ENCODE measurements around the gene PNN. TPM values are rescaled to one million over a fixed set of nuclear protein-coding genes. Genes with fewer than 3 reads are reported as not detected.
"Not testable (repeated sequence)": the region's sequence is repeated elsewhere in the genome, so short reads cannot be mapped to it uniquely, and the experiment has no call there.

PNN gene
- total RNA-seq, 2 experiments from 2014 or later, result 110 to 111 TPM

GRCh38 chr14:39185256-39186049 lies 10.4 kb downstream of the PNN start:
- ATAC-seq (ENCODE audit: poor library complexity) (no peak), DNase-seq (no peak)
- Mint-ChIP-seq H3K36me3 (ENCODE audit: low read depth) (peaks cover 20% of the 10 kb centered on the region), H3K4me3 (no peak overlapping the region), H3K9me3 (no peaks in the 10 kb centered on the region), H3K27me3 (no peaks in the 10 kb centered on the region), H3K27ac (no peak overlapping the region), H3K4me1 (ENCODE audit: low read depth) (peaks cover 16% of the 10 kb centered on the region)
- no peak for TF ChIP-seq CTCF (IDR thresholded peaks at IDR 0.05)
- Histone ChIP-seq H3K4me3 (ENCODE audit: low read length) (no peak overlapping the region), H3K27me3 (ENCODE audit: control insufficient read depth in 1 of 2, insufficient read depth in 2 of 2, low read length in 2 of 2) (no peaks in the 10 kb centered on the region), H3K9me3 (ENCODE audit: control insufficient read depth in 1 of 2, insufficient read depth in 1 of 2, low read length in 2 of 2) (no peaks in the 10 kb centered on the region), H3K27ac (ENCODE audit: low read depth in 1 of 2, low read length in 2 of 2) (no peak overlapping the region), H3K4me1 (ENCODE audit: insufficient read depth, low read length) (peaks cover 3% of the 10 kb centered on the region), H3K36me3 (ENCODE audit: insufficient read depth, low read length) (peaks cover 46% of the 10 kb centered on the region)
- intact Hi-C loops (cut with DNase I, micrococcal nuclease), result no loop called here
- ChIA-PET POLR2A (interaction anchor here (0.6 to 1.6 kb wide), 4 partner anchors 10 to 82 kb away, joined by 3 to 7 read pairs (median 4); partner anchors contain the start of genes PNN and TRAPPC6B), CTCF (no interaction called here)

GRCh38 chr14:39186941-39187525 lies 12.0 kb downstream of the PNN start:
- peaks cover 31% of the 10 kb centered on the region for H3K36me3 ChIP-seq (ENCODE audit: insufficient read depth, low read length)
- H3K4me3 ChIP-seq (ENCODE audit: low read length), result no peak overlapping the region
- no peak overlapping the region for H3K4me3 Mint-ChIP-seq
- POLR2A ChIA-PET, result no interaction called here
- intact Hi-C loops (cut with DNase I, micrococcal nuclease), result no loop called here
- no peak overlapping the region for H3K27ac ChIP-seq (ENCODE audit: low read depth in 1 of 2, low read length in 2 of 2)
- no peaks in the 10 kb centered on the region for H3K9me3 ChIP-seq (ENCODE audit: control insufficient read depth in 1 of 2, insufficient read depth in 1 of 2, low read length in 2 of 2)
- TF ChIP-seq CTCF (IDR thresholded peaks at IDR 0.05), result no peak
- ATAC-seq (ENCODE audit: poor library complexity) (no peak), DNase-seq (no peak)
- no peaks in the 10 kb centered on the region for H3K27me3 Mint-ChIP-seq
- H3K36me3 Mint-ChIP-seq (ENCODE audit: low read depth), result peaks cover 20% of the 10 kb centered on the region
- no peak overlapping the region for H3K27ac Mint-ChIP-seq
- no peaks in the 10 kb centered on the region for H3K9me3 Mint-ChIP-seq
- no peaks in the 10 kb centered on the region for H3K4me1 ChIP-seq (ENCODE audit: insufficient read depth, low read length)
- H3K27me3 ChIP-seq (ENCODE audit: control insufficient read depth in 1 of 2, insufficient read depth in 2 of 2, low read length in 2 of 2), result no peaks in the 10 kb centered on the region
- CTCF ChIA-PET, result no interaction called here
- H3K4me1 Mint-ChIP-seq (ENCODE audit: low read depth), result peaks cover 16% of the 10 kb centered on the region

GRCh38 chr14:39203659-39204606 lies 28.9 kb downstream of the PNN start:
- Histone ChIP-seq H3K4me1 (ENCODE audit: insufficient read depth, low read length) (no peaks in the 10 kb centered on the region), H3K9me3 (ENCODE audit: control insufficient read depth in 1 of 2, insufficient read depth in 1 of 2, low read length in 2 of 2) (peaks cover 0 to 5% of the 10 kb centered on the region in 2 experiments), H3K27ac (ENCODE audit: low read depth in 1 of 2, low read length in 2 of 2) (no peak overlapping the region), H3K27me3 (ENCODE audit: control insufficient read depth in 1 of 2, insufficient read depth in 2 of 2, low read length in 2 of 2) (no peaks in the 10 kb centered on the region), H3K36me3 (ENCODE audit: insufficient read depth, low read length) (no peaks in the 10 kb centered on the region), H3K4me3 (ENCODE audit: low read length) (no peak overlapping the region)
- no peak overlapping the region for H3K27ac Mint-ChIP-seq
- H3K27me3 Mint-ChIP-seq, result no peaks in the 10 kb centered on the region
- no peak overlapping the region for H3K4me3 Mint-ChIP-seq
- POLR2A ChIA-PET, result no interaction called here
- intact Hi-C loops (cut with DNase I, micrococcal nuclease), result no loop called here
- no peak for TF ChIP-seq CTCF (IDR thresholded peaks at IDR 0.05)
- H3K36me3 Mint-ChIP-seq (ENCODE audit: low read depth), result no peaks in the 10 kb centered on the region
- H3K9me3 Mint-ChIP-seq, result no peaks in the 10 kb centered on the region
- CTCF ChIA-PET, result no interaction called here
- peaks cover 24% of the 10 kb centered on the region for H3K4me1 Mint-ChIP-seq (ENCODE audit: low read depth)
- no peak for ATAC-seq (ENCODE audit: poor library complexity)
- DNase-seq, result no peak

GRCh38 chr14:39207430-39207829 lies 32.4 kb downstream of the PNN start:
- H3K36me3 ChIP-seq (ENCODE audit: insufficient read depth, low read length); H3K27me3 Mint-ChIP-seq; H3K9me3 ChIP-seq (ENCODE audit: control insufficient read depth in 1 of 2, insufficient read depth in 1 of 2, low read length in 2 of 2); CTCF ChIA-PET; H3K4me3 ChIP-seq (ENCODE audit: low read length); H3K4me3 Mint-ChIP-seq; H3K36me3 Mint-ChIP-seq (ENCODE audit: low read depth); H3K4me1 ChIP-seq (ENCODE audit: insufficient read depth, low read length); ATAC-seq (ENCODE audit: poor library complexity); H3K27me3 ChIP-seq (ENCODE audit: control insufficient read depth in 1 of 2, insufficient read depth in 2 of 2, low read length in 2 of 2); H3K9me3 Mint-ChIP-seq; intact Hi-C loops (cut with DNase I, micrococcal nuclease): not testable (repeated sequence)
- Mint-ChIP-seq H3K27ac (peak overlapping the region; percentile 24), H3K4me1 (ENCODE audit: low read depth) (peaks cover 24% of the 10 kb centered on the region)
- peak in 1 of 14 experiments; percentile 36 for DNase-seq
- peak overlapping the region in 1 of 2 donors; percentile 15 for H3K27ac ChIP-seq (ENCODE audit: low read depth in 1 of 2, low read length in 2 of 2)
- POLR2A ChIA-PET, result interaction anchor here (1.1 kb wide), 1 partner anchor 37 kb away, joined by 4 read pairs; the partner anchor contains the start of gene TRAPPC6B
